Activated CD4-positive, alpha-beta memory T cell treated with anti-CD3 and anti-CD28 coated beads for 36 hours (primary cell): Measurements from ENCODE around the gene RPL13A. TPM values are rescaled to one million over a fixed set of nuclear protein-coding genes. Genes with fewer than 3 reads are reported as not detected.
A peak's percentile ranks its signal among the peaks of the same experiment; 100 is the strongest.
"Not testable (repeated sequence)": the region's sequence is repeated elsewhere in the genome, so short reads cannot be mapped to it uniquely, and the experiment has no call there.

Experiments
- CTCF ChIA-PET: fragments of 350-600 bp; sonication (Branson Sonifier 250); formaldehyde crosslinking; loops from one replicate; lab custom pipeline; 2021; ENCODE audit warnings: antibody characterized with exemption, inconsistent platforms; lab: Charles Lee
- POLR2A ChIA-PET: fragments of 350-600 bp; sonication (Branson Sonifier 250); formaldehyde crosslinking; loops from one replicate; lab custom pipeline; 2021; ENCODE audit warnings: antibody characterized with exemption; lab: Charles Lee
- DNase-seq: peaks from one replicate; pipeline ENCODE4 v3.0.0-alpha.2; 2020
- H3K27ac Mint-ChIP-seq: one replicate; pipeline ENCODE4 v1.8.0; 2021; ENCODE audit warnings: mixed read lengths
- H3K27me3 Mint-ChIP-seq: one replicate; pipeline ENCODE4 v1.8.0; 2021; ENCODE audit warnings: mixed read lengths
- H3K36me3 Mint-ChIP-seq: one replicate; pipeline ENCODE4 v1.8.0; 2021; ENCODE audit warnings: mixed read lengths
- H3K4me1 Mint-ChIP-seq: one replicate; pipeline ENCODE4 v1.8.0; 2021; ENCODE audit warnings: low read depth, mixed read lengths
- H3K4me3 Mint-ChIP-seq: one replicate; pipeline ENCODE4 v1.8.0; 2021; ENCODE audit warnings: mild to moderate bottlenecking, mixed read lengths
- H3K9me3 Mint-ChIP-seq: one replicate; pipeline ENCODE4 v1.8.0; 2021; ENCODE audit warnings: mixed read lengths
- intact Hi-C: fragments of 100-400 bp; cut with micrococcal nuclease; formaldehyde crosslinking; loops from one replicate; pipeline ENCODE4 v1.15.1; 2023
- total RNA-seq, 2 experiments: library from RNA; stranded (reverse); gene quantifications; one replicate each; pipeline ENCODE4 v1.2.3, GENCODE V29; 2021

The RPL13A gene
- total RNA-seq, 2 experiments from 2014 or later, result 4,276 to 4,379 TPM

DNA sequence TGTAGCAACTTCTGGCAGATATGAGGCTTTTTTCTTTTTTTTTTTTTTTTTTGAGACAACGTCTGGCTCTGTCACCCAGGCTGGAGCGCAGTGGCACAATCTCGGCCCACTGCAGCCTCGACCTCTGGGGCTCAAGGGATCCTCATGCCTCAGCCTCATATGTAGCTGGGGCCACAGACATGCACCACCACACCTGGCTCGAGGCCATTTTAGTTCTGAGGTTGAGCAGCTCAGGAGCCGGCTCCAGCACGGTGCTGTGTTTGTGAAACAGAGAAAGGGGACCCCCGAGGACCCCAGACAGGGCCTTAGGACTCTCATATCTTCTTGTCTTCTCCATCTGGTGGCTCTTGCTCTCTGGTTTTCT is 16.8 kb upstream of the RPL13A start:
- ChIA-PET CTCF (interaction anchor here (1.0 to 3.0 kb wide), 10 partner anchors 8 to 249 kb away, joined by 3 to 40 read pairs (median 6); partner anchors contain the start of genes ALDH16A1 and PIH1D1), POLR2A (interaction anchor here (0.8 to 6.4 kb wide), 7 partner anchors 11 to 26 kb away, joined by 3 to 52 read pairs (median 4); partner anchors contain the start of genes ALDH16A1 and PIH1D1)
- intact Hi-C loops, result loop anchor here (1.0 to 10.0 kb wide), 8 partner anchors 12 to 246 kb away; partner anchors contain the start of genes DKKL1 and RPL13A
- H3K4me3 Mint-ChIP-seq, result no peak overlapping the region
- DNase-seq, result no peak
- peak overlapping the region; percentile 90 for H3K27ac Mint-ChIP-seq
- H3K27me3 Mint-ChIP-seq, result no peaks in the 10 kb centered on the region
- H3K9me3 Mint-ChIP-seq, result no peaks in the 10 kb centered on the region
- peaks cover 3% of the 10 kb centered on the region for H3K36me3 Mint-ChIP-seq
- peaks cover 47% of the 10 kb centered on the region for H3K4me1 Mint-ChIP-seq

DNA sequence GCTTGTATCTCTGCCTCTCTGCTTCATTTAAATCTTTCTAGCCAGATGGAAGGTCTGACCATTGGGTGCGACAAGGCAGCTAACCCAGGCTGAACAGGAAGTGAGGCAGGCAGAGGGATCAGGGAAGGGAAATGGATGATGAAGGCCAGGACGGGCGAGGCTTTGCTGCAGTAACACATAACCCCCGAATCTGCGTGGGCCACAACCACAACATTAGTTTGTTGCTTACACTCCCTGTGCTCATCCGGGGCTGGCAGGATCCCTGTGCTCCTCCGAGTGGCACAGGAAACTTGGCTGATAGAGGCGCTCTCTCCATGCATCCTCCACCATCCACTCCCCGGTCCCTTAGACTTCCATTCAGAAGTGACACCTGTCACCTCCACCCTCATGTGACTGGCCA is 14.5 kb upstream of the RPL13A start:
- H3K27me3 Mint-ChIP-seq, result no peaks in the 10 kb centered on the region
- H3K9me3 Mint-ChIP-seq, result no peaks in the 10 kb centered on the region
- peak overlapping the region; percentile 92 for H3K27ac Mint-ChIP-seq
- H3K4me1 Mint-ChIP-seq, result peaks cover 57% of the 10 kb centered on the region
- H3K4me3 Mint-ChIP-seq, result peak overlapping the region; percentile 88
- CTCF ChIA-PET, result interaction anchor here (0.6 to 3.0 kb wide), 14 partner anchors 10 to 247 kb away, joined by 3 to 18 read pairs (median 4); partner anchors contain the start of genes ALDH16A1 and PIH1D1
- H3K36me3 Mint-ChIP-seq, result peaks cover 14% of the 10 kb centered on the region
- DNase-seq, result no peak
- POLR2A ChIA-PET, result interaction anchor here (0.6 to 6.4 kb wide), 6 partner anchors 15 to 31 kb away, joined by 3 to 52 read pairs (median 4); partner anchors contain the start of genes ALDH16A1, PIH1D1 and RPL13A
- intact Hi-C loops, result loop anchor here (5.0 to 10.0 kb wide), 3 partner anchors 141 to 248 kb away; no protein-coding TSS in a partner anchor

DNA sequence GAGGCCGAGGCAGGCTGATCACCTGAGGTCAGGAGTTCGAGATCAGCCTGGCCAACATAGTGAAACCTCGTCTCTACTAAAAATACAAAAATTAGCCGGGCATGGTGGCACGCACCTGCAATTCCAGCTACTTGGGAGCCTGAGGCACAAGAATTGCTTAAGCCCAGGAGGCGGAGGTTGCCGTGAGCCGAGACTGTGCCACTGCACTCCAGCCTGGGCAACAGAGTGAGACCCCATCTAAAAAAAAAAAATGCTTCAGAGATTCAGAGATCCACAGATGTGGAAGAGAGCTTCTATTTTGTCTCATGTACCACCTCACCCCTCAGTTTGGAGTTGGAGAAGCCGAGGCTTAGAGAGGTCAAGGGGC is 13.9 kb upstream of the RPL13A start:
- ChIA-PET POLR2A (interaction anchor here (1.2 to 6.4 kb wide), 5 partner anchors 14 to 21 kb away, joined by 3 to 52 read pairs (median 4); partner anchors contain the start of genes ALDH16A1, PIH1D1 and RPL13A), CTCF (interaction anchor here (0.6 to 3.0 kb wide), 15 partner anchors 9 to 1345 kb away, joined by 3 to 18 read pairs (median 4); partner anchors contain the start of genes ALDH16A1 and PIH1D1)
- intact Hi-C loops, result loop anchor here (5.0 to 10.0 kb wide), 3 partner anchors 141 to 249 kb away; no protein-coding TSS in a partner anchor
- H3K4me1 Mint-ChIP-seq, result peaks cover 56% of the 10 kb centered on the region
- DNase-seq, H3K9me3 Mint-ChIP-seq, H3K27me3 Mint-ChIP-seq: not testable (repeated sequence)
- peak overlapping the region; percentile 88 for H3K4me3 Mint-ChIP-seq
- H3K27ac Mint-ChIP-seq, result peak overlapping the region; percentile 92
- peaks cover 14% of the 10 kb centered on the region for H3K36me3 Mint-ChIP-seq

DNA sequence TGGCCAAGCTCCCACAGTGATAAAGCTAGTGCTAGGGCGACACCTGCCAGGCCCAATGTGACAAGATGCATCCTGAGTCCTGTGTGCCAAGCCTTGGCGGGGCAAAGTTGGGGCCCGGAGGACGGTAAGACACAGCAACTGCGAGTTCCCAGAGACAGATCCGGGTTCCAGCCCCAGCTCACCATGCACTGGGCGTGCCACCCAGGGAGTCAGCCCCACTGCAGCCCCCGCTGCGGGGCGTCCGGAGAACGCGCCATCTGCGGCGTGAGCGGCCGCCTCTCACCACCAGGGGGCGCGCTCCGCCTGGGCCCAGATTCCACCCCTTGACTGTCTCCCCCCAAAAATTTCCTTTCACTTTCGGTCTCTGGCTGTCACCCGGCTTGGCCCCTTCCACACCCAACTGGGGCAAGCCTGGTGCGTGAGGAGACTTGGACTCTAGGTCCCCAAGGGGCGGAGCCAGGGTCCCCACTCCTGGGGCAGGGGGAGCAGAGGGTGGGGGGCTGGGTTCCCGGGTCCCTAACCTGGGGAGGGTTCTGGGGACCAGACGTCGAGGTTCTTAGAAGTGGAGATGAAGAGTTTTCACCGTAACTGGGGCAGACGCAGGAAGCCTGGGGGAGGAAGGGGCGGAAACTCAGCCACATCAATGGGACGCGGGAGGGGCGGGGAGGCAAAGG is 13.4 kb upstream of the RPL13A start, which contains the start of gene FLT3LG:
Gene FLT3LG (plus strand): TSS at position 348 of the 674 bp plus-strand sequence. CDS start 425 bp downstream, outside the sequence.
- DNase-seq, result peak; percentile 93

DNA sequence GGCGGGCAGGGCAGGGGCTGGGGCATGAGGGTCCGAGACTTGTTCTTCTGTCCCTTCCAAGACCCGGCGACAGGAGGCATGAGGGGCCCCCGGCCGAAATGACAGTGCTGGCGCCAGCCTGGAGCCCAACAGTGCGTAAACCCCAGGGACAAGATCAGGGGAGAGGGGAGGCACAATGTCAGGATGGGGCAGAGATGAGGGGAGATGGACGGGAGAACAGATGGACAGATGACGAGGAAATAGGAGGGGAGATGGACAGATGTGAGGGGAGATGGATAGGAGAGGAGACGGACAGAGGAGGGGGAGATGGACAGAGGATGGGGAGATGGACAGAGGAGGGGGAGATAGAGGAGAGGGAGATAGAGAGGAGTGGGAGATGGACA is 12.9 kb upstream of the RPL13A start:
- ChIA-PET CTCF (interaction anchor here (0.6 to 3.0 kb wide), 7 partner anchors 20 to 1121 kb away, joined by 3 to 29 read pairs (median 5); partner anchors contain the start of genes ALDH16A1, PIH1D1 and RCN3), POLR2A (interaction anchor here (6.4 kb wide), 1 partner anchor 22 kb away, joined by 52 read pairs; the partner anchor contains the start of genes ALDH16A1 and PIH1D1)
- Mint-ChIP-seq H3K36me3 (peaks cover 14% of the 10 kb centered on the region), H3K4me1 (peaks cover 50% of the 10 kb centered on the region), H3K4me3 (peak overlapping the region; percentile 88), H3K27ac (peak overlapping the region; percentile 92), H3K27me3 (no peaks in the 10 kb centered on the region), H3K9me3 (no peaks in the 10 kb centered on the region)
- no peak for DNase-seq
- intact Hi-C loops, result loop anchor here (1.0 to 10.0 kb wide), 5 partner anchors 21 to 250 kb away; partner anchors contain the start of genes ALDH16A1 and RPS11

More for the DNA sequence above, 13.4 kb upstream of the RPL13A start, which contains the start of gene FLT3LG:
- Mint-ChIP-seq H3K9me3 (no peaks in the 10 kb centered on the region), H3K27ac (peak within 1 kb of the TSS; percentile 92), H3K4me3 (peak within 1 kb of the TSS; percentile 88), H3K36me3 (peaks cover 13% of the 10 kb centered on the region), H3K4me1 (peaks cover 53% of the 10 kb centered on the region), H3K27me3 (no peaks in the 10 kb centered on the region)
- ChIA-PET POLR2A (interaction anchor here (1.2 to 6.4 kb wide), 4 partner anchors 14 to 21 kb away, joined by 4 to 52 read pairs (median 4); partner anchors contain the start of genes ALDH16A1, PIH1D1 and RPL13A), CTCF (interaction anchor here (0.6 to 3.0 kb wide), 15 partner anchors 9 to 1345 kb away, joined by 3 to 18 read pairs (median 4); partner anchors contain the start of genes ALDH16A1 and PIH1D1)
- intact Hi-C loops, result loop anchor here (1.0 to 10.0 kb wide), 5 partner anchors 21 to 249 kb away; partner anchors contain the start of genes ALDH16A1 and RPS11

DNA sequence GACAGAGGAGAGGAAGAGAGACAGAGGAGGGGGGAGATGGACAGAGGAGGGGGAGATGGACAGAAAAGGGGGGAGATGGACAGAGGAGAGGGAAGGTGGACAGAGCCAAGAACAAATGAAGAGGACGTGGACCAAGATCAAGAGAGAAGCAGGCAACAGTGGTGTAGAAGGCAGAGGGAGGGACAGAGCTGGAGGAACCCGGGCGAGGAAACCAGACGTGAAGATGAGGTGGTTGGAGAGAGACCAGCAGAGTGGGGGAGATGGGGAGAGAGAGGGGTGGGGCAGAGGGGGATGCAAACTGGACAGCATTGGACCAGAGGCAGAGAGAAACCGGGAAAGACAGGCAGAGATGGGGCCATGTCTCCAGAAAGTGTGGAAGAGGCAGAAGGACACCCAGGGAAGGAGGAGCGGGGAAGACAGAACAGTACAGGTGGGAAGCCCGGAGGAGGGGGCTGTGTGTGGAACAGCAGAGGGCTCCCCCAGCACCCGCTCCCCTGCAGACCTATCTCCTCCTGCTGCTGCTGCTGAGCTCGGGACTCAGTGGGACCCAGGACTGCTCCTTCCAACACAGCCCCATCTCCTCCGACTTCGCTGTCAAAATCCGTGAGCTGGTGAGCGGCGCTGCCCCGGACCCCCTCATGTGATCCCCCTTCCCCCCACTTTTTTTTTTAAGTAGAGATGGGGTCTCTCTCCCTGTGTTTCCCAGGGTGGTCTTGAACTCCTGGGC is 12.1 kb upstream of the RPL13A start:
- Mint-ChIP-seq H3K4me1 (peaks cover 45% of the 10 kb centered on the region), H3K27me3 (no peaks in the 10 kb centered on the region), H3K27ac (peak overlapping the region; percentile 92), H3K9me3 (no peaks in the 10 kb centered on the region), H3K4me3 (peak overlapping the region; percentile 88), H3K36me3 (peaks cover 16% of the 10 kb centered on the region)
- ChIA-PET CTCF (interaction anchor here (0.5 to 2.3 kb wide), 19 partner anchors 10 to 1122 kb away, joined by 3 to 29 read pairs (median 5); partner anchors contain the start of genes ALDH16A1, PIH1D1, RCN3 and RPL13A), POLR2A (interaction anchor here (0.8 to 1.7 kb wide), 4 partner anchors 13 to 22 kb away, joined by 3 to 15 read pairs (median 5); partner anchors contain the start of genes ALDH16A1, RPL13A and RPS11)
- intact Hi-C loops, result loop anchor here (10.0 kb wide), 2 partner anchors 211 to 251 kb away; no protein-coding TSS in a partner anchor
- DNase-seq, result peak; percentile 48

DNA sequence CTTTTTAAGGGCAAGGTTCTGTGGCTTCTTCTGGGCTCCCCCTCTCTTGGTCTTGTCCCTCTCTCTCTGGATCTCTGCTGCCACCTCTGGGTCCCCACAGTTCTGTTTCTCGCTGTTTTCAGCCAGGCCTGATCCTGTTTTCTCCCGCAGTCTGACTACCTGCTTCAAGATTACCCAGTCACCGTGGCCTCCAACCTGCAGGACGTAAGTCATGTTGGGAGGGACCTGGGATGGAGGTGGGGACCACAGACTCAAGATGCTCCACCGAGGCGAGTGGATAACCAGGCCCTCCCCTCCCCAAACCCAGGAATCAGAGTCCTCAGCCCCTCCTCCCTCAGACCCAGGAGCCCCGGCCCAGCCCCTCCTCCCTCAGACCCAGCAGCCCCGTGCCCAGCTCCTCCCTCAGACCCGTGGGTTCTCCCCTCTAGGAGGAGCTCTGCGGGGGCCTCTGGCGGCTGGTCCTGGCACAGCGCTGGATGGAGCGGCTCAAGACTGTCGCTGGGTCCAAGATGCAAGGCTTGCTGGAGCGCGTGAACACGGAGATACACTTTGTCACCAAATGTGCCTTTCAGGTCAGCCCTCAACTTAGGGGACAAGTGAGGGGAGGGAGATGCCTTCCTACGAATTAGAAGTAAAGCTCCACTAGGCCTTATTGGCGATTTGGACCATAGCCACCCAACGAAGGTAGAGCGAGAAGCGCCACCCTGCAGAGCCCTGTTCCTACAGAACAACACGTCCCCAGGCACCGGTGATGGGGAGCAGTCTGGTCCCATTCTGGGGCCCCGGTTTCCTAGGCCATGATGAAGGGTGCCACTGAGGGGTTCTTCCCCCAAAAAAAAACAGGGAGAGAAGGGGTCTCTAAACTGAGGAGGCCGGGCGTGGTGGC is 11.2 kb upstream of the RPL13A start:
- H3K4me1 Mint-ChIP-seq, result peaks cover 36% of the 10 kb centered on the region
- no peaks in the 10 kb centered on the region for H3K9me3 Mint-ChIP-seq
- H3K27me3 Mint-ChIP-seq, result no peaks in the 10 kb centered on the region
- ChIA-PET CTCF (interaction anchor here (0.6 to 2.3 kb wide), 21 partner anchors 10 to 378 kb away, joined by 3 to 29 read pairs (median 4); partner anchors contain the start of genes ALDH16A1, PIH1D1, RCN3 and RPL13A), POLR2A (interaction anchor here (0.8 to 1.7 kb wide), 6 partner anchors 9 to 23 kb away, joined by 3 to 15 read pairs (median 4); partner anchors contain the start of genes ALDH16A1, RPL13A and RPS11)
- H3K36me3 Mint-ChIP-seq, result peaks cover 20% of the 10 kb centered on the region
- peak overlapping the region; percentile 88 for H3K4me3 Mint-ChIP-seq
- intact Hi-C loops, result loop anchor here (1.0 to 10.0 kb wide), 4 partner anchors 11 to 251 kb away; partner anchors contain the start of gene RPL13A
- H3K27ac Mint-ChIP-seq, result peak overlapping the region; percentile 92
- peak; percentile 90 for DNase-seq

DNA sequence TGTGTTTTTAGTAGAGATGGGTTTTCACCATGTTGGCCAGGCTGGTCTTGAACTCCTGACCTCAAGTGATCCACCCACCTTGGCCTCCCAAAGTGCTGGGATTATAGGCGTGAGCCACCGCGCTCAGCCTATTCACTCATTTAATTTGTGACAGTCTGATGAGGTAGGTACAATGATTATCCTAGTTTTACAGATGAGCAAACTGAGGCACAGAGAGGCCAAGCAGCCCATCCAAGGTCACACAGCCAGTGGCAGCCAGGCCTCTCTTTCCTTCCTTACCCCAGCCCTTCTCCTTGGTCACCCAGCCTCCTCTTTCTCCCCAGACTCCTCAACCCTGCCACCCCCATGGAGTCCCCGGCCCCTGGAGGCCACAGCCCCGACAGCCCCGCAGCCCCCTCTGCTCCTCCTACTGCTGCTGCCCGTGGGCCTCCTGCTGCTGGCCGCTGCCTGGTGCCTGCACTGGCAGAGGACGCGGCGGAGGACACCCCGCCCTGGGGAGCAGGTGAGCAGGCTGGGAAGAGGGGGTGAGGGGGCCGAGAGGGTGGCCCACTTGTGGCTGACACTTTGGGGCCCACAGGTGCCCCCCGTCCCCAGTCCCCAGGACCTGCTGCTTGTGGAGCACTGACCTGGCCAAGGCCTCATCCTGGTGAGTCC is 7.3 kb upstream of the RPL13A start:
- intact Hi-C loops, result loop anchor here (10.0 kb wide), 2 partner anchors 215 to 255 kb away; no protein-coding TSS in a partner anchor
- POLR2A ChIA-PET, result no interaction called here
- Mint-ChIP-seq H3K27me3 (no peaks in the 10 kb centered on the region), H3K27ac (no peak overlapping the region), H3K9me3 (no peaks in the 10 kb centered on the region), H3K4me1 (peaks cover 19% of the 10 kb centered on the region), H3K4me3 (no peak overlapping the region), H3K36me3 (peaks cover 22% of the 10 kb centered on the region)
- DNase-seq, result no peak
- CTCF ChIA-PET, result no interaction called here

DNA sequence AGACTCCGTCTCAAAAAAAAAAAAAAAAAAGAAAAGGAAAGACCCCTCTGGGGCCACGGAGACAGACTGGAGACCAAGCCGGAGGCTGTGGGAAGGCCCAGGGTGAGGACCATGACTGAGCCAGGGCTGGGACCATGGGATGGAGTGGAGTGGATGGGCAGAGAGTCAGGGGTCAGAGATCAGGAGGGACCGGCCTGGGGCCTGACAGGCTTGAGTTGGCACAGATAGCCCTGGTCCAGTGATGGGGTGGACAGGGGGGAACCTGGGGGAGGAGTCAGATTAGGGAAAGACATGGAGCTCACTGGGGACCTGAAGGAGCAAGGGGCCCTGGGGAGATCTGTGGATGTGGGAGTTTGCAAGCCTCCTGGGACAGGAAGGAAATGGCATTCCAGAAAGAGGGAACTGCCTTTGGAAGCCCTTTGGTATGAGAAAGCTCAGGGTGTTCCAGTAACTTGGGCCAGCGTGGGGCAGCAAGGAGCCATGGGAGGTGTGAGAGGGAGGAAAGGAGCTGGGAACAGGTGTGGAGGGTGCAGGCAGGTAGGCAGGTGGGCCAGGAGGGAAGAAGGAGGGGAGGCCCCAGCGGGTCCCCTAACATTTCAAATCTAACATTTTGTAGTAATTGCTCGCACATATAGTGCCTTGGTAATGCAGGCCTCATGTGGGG is 6.3 kb upstream of the RPL13A start:
- Mint-ChIP-seq H3K4me3 (no peak overlapping the region), H3K27ac (peak overlapping the region; percentile 34), H3K4me1 (peaks cover 12% of the 10 kb centered on the region), H3K36me3 (peaks cover 16% of the 10 kb centered on the region), H3K9me3 (no peaks in the 10 kb centered on the region), H3K27me3 (no peaks in the 10 kb centered on the region)
- POLR2A ChIA-PET, result interaction anchor here (0.6 kb wide), 1 partner anchor 345 kb away, joined by 4 read pairs; no protein-coding TSS in a partner anchor
- CTCF ChIA-PET, result no interaction called here
- intact Hi-C loops, result no loop called here
- no peak for DNase-seq
